ENCODE results near the gene PROM1. TPM values are rescaled to one million over a fixed set of nuclear protein-coding genes. Genes with fewer than 3 reads are reported as not detected.

Gene PROM1
- total and polyA plus RNA-seq, 8 donors, result 3.5 to 124 (median 12.3) TPM

GRCh38 chr4:16000708-16001483 lies 82.9 kb downstream of the PROM1 start:
- Histone ChIP-seq H3K27me3 (peaks cover 0 to 2% (median 0%) of the 10 kb centered on the region in 3 donors), H3K27ac (no peak overlapping the region), H3K4me3 (no peak overlapping the region), H3K4me1 (peaks cover 0 to 11% (median 0%) of the 10 kb centered on the region in 4 donors), H3K9me3 (no peaks in the 10 kb centered on the region), H3K36me3 (peaks cover 0 to 14% (median 0%) of the 10 kb centered on the region in 4 donors)
- 65 to 79% (median 78%) methylated on average over 12 of the region's 12 CpGs for WGBS, 5 donors
- intact Hi-C loops (cut with DNase I; ENCODE audit: low total_unique reads), result no loop called here
- DNase-seq, result peak in 1 of 2 donors; percentile 44
- TF ChIP-seq POLR2A (IDR thresholded peaks at IDR 0.05), result no peak
- no peak for TF ChIP-seq CTCF (IDR thresholded peaks at IDR 0.05)
- TF ChIP-seq POLR2AphosphoS5 (IDR thresholded peaks at IDR 0.05), result no peak
- no peak for TF ChIP-seq EP300 (IDR thresholded peaks at IDR 0.05)

DNA sequence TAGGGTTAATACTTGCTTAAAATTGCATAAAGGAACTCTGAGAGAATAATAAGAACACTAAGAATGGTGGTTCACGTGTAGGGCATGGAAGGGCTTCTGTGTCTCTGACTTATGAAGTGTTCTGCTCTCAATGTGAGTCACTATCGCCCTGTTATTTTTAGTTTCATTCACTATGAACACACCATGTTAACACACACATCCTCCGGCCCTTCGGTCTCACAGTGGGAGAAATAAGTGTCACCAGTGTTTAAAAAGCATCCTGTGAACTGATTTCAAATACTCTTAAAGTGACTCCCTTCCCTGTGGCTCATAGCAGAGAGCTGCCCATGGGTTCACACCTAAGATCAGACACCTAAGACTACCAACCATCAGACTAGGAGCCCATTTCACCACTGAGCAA lies 87.0 kb downstream of the PROM1 start:
- WGBS, 5 donors, result 67 to 82% (median 76%) methylated on average over 4 of the region's 4 CpGs
- no peak overlapping the region for H3K27ac ChIP-seq
- intact Hi-C loops (cut with DNase I; ENCODE audit: low total_unique reads), result no loop called here

GRCh38 chr4:15995826-15996225 lies 88.0 kb downstream of the PROM1 start:
- no peaks in the 10 kb centered on the region for H3K27me3 ChIP-seq
- H3K4me1 ChIP-seq, result peaks cover 0 to 11% (median 0%) of the 10 kb centered on the region in 4 donors
- no peaks in the 10 kb centered on the region for H3K9me3 ChIP-seq
- WGBS, 5 donors, result 85 to 98% (median 93%) methylated on average over 3 of the region's 3 CpGs
- no peak overlapping the region for H3K4me3 ChIP-seq
- no peak overlapping the region for H3K27ac ChIP-seq
- intact Hi-C loops (cut with DNase I; ENCODE audit: low total_unique reads), result no loop called here
- TF ChIP-seq CTCF (IDR thresholded peaks at IDR 0.05) (no peak), EP300 (IDR thresholded peaks at IDR 0.05) (no peak), POLR2AphosphoS5 (IDR thresholded peaks at IDR 0.05) (no peak), POLR2A (IDR thresholded peaks at IDR 0.05) (no peak)
- H3K36me3 ChIP-seq, result peaks cover 0 to 28% (median 0%) of the 10 kb centered on the region in 4 donors
- DNase-seq, result no peak

More for the DNA sequence above, 87.0 kb downstream of the PROM1 start:
- H3K4me1 ChIP-seq, result peaks cover 0 to 20% (median 0%) of the 10 kb centered on the region in 4 donors
- DNase-seq, result no peak
- no peak overlapping the region for H3K4me3 ChIP-seq
- H3K36me3 ChIP-seq, result peaks cover 0 to 26% (median 0%) of the 10 kb centered on the region in 4 donors
- no peaks in the 10 kb centered on the region for H3K27me3 ChIP-seq
- no peaks in the 10 kb centered on the region for H3K9me3 ChIP-seq
- TF ChIP-seq POLR2A (IDR thresholded peaks at IDR 0.05) (no peak), CTCF (IDR thresholded peaks at IDR 0.05) (no peak), EP300 (IDR thresholded peaks at IDR 0.05) (no peak), POLR2AphosphoS5 (IDR thresholded peaks at IDR 0.05) (no peak)

- H3K9me3 ChIP-seq, result no peaks in the 10 kb centered on the region
- no peak for DNase-seq
- no peaks in the 10 kb centered on the region for H3K27me3 ChIP-seq
- no peak for TF ChIP-seq POLR2AphosphoS5 (IDR thresholded peaks at IDR 0.05)
- no peak for TF ChIP-seq EP300 (IDR thresholded peaks at IDR 0.05)
- no peak for TF ChIP-seq CTCF (IDR thresholded peaks at IDR 0.05)
- TF ChIP-seq POLR2A (IDR thresholded peaks at IDR 0.05), result no peak
- no peak overlapping the region for H3K4me3 ChIP-seq
- 73 to 87% (median 81%) methylated on average over 2 of the region's 2 CpGs for WGBS, 5 donors
- no peak overlapping the region for H3K27ac ChIP-seq
- H3K36me3 ChIP-seq, result peaks cover 0 to 37% (median under 1%) of the 10 kb centered on the region in 4 donors
- intact Hi-C loops (cut with DNase I; ENCODE audit: low total_unique reads), result no loop called here
- H3K4me1 ChIP-seq, result peaks cover 0 to 9% (median 3%) of the 10 kb centered on the region in 4 donors
Measured at GRCh38 chr4:15992167-15992485, 91.7 kb downstream of the PROM1 start.
